Glomerular visceral epithelial cell (primary cell): ENCODE data around the gene IFNA8.
"Not testable (repeated sequence)": the region's sequence is repeated elsewhere in the genome, so short reads cannot be mapped to it uniquely, and the experiment has no call there.

ENCODE experiments used
- DNase-seq: peaks from one replicate; pipeline ENCODE4 v3.0.0-alpha.2; 2016; ENCODE audit errors: extremely low spot score

The IFNA8 gene

GRCh38 chr9:21428235-21428634 is 19.3 kb downstream of the IFNA8 start:
- no peak for DNase-seq

DNA sequence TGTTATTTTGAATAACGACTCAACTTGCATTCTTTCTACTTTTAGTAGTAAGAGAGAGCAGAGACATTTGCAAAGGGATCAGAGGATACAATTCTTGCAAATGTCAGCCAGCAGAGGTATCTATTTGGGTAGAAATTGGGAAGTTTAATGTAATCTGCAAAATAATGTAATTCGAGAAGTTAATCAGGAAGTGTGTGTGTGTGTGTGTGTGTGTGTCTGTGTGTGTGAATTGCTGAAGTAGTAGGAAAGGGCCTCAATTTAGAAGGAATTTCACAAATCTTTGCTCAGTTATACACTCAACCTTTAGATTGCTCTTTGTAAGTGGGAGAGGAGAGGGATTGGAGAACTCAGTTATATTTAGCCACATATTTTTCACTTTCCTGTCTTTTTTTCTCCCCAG is 20.3 kb downstream of the IFNA8 start:
- DNase-seq = no peak

DNA sequence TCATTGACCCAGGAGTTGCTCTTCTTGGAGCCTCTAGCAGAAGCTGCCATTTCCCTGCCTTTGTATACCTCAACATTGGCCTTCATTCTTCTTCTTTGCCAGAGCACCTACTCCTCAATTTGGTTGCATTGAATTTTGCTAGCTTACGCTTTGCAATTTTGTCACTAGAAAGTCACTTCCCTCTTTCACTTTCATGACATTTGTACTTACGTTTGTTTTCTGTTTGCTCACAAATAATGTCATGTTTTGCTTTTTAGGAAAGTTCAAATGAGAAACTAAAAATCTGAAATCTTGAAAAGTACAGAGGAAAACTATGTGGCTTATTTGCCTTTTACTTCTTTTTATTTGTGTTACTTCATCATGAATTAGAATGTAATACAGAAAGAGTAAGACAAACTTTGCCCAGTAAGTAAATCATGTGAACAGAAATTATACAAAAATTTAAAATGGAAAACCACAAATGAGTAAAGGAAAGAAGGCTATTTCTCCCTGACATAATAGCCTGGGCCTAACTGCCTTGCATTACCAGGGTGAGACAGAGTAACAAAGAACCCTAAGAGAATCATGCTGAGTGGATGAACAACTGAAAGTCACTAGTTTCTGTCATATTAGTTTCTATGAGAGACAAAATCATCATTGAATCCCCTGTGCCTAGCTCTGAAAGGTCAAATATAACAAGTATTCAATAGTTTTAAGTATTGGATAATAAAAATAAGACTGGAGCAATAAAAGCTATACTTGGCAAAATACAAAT is 23.9 kb downstream of the IFNA8 start:
- DNase-seq = no peak

GRCh38 chr9:21434202-21435014 is 25.5 kb downstream of the IFNA8 start:
- DNase-seq = peak; percentile 60

GRCh38 chr9:21435015-21435383 is 26.1 kb downstream of the IFNA8 start:
- not testable (repeated sequence) for DNase-seq

DNA sequence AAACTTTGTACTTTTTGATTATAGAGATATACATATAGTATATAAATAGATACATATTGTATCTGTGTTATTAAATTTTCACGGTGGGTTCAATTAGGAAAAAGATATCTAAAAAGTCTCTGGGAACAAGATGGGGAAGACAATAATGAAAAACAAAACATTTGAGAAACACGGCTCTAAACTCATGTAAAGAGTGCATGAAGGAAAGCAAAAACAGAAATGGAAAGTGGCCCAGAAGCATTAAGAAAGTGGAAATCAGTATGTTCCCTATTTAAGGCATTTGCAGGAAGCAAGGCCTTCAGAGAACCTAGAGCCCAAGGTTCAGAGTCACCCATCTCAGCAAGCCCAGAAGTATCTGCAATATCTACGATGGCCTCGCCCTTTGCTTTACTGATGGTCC is 31.2 kb downstream of the IFNA8 start, which contains the start of gene IFNA1:
TSS of gene IFNA1 (plus strand) at position 301 of the 400 bp plus-strand sequence. CDS start at position 370, 69 bp downstream.
- no peak for DNase-seq

- no peak for DNase-seq
These were observed 35.1 kb downstream of the IFNA8 start for GRCh38 chr9:21443849-21444625.

- not testable (repeated sequence) for DNase-seq
These were observed 40.4 kb downstream of the IFNA8 start for GRCh38 chr9:21449312-21449711.

DNA sequence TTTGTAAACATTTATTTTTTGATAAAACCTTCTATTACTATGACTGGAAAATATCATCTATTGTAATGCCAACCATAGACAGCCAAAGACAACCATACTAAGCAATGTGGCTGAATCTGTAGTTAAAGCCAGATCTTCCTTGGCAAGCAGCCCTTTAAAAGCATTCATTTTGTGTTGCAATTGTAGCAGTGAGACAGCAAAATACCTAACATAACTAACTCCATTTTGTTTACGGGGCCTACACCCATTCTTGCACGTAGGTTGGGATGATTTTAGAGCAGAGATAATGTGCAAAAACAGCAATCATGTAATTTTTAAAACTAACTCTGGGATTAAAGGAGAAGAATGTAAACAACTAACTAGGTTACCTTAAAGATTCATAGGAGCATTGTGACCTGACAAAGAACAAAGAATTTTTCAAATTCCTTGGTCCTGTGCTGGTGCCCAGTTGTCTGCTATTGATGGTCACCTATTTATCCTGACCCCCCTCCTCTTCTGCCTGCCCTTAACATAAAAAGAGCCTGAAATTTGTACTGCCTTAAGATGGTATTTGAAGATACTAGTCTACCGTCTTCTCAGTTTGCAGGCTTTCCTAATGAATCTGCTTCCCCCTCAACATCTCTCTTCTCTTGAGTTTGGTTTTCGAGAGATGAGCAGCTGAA is 41.9 kb downstream of the IFNA8 start:
- DNase-seq = no peak

DNA sequence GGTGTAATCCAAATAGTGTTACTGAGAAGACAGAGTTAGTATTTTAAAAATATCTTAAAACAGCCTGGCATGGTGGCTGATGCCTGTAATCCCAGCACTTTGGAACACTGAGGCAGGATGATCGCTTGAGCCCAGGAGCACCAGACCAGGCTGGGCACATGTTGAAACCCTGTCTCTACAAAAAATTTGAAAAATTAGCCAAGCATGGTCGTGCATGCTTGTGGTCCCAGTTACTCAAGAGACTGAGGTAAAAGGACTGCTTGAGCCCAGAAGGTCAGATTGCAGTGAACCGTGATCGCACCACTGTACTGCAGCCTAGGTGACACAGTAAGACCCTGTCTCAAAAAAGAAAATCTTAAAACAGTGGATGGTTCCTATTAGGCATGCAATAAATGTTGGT is 43.8 kb downstream of the IFNA8 start:
- DNase-seq = no peak

DNA sequence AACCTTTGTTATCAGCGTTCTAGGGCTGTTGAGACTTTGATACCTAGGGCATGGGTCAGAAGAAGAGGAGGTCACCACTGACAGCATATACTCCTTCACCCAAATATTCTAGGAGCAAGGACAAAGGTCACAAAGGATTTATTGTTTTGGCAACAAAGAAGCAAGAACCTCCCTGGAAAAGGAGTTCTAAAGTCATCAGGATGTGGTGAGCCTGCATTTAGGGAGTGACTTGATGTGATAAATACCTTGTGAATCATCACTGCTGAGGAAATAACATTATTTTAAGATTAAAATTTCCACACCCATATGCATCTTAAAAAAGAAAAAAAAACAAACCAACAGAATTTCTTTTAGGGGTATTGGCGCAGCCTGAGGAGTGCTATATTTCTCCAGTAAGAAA is 45.2 kb downstream of the IFNA8 start:
- peak; percentile 9 for DNase-seq

DNA sequence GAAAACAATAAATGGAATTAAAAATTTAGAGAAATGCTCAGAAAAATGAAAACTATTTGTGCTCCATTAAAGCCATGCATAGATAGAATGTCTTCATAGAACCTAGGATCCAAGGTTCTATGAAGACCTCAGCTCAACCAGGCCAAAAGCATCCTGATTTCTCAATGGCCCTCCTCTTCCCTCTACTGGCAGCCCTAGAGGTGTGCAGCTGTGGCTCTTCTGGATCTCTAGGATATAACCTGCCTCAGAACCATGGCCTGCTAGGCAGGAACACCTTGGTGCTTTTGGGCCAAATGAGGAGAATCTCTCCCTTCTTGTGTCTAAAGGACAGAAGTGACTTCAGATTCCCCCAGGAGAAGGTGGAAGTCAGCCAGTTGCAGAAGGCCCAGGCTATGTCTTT is 46.4 kb downstream of the IFNA8 start:
- peak; percentile 54 for DNase-seq
